GM18498 (cell line): ENCODE data around the gene EHMT1.

ENCODE experiments used
- ATAC-seq: cut with Tn5 transposase; IDR thresholded peaks from one replicate; pipeline ENCODE4 v1.9.1; 2021; ENCODE audit warnings: mild to moderate bottlenecking, moderate library complexity; ENCODE audit not compliant: unreplicated experiment

The EHMT1 gene

GRCh38 chr9:137817236-137818200 is 198.7 kb downstream of the EHMT1 start:
- no peak for ATAC-seq

GRCh38 chr9:137818286-137818685 is 199.5 kb downstream of the EHMT1 start:
- ATAC-seq: no peak

GRCh38 chr9:137820161-137820855 is 201.5 kb downstream of the EHMT1 start:
- ATAC-seq: no peak

GRCh38 chr9:137823986-137824771 is 205.4 kb downstream of the EHMT1 start:
- no peak for ATAC-seq

- no peak for ATAC-seq
Observed at GRCh38 chr9:137825324-137825989, 206.7 kb downstream of the EHMT1 start.

GRCh38 chr9:137827908-137828526 is 209.2 kb downstream of the EHMT1 start:
- ATAC-seq: no peak

- ATAC-seq: no peak
Observed at GRCh38 chr9:137828527-137829259, 209.9 kb downstream of the EHMT1 start.

- ATAC-seq: no peak
Observed at GRCh38 chr9:137829260-137829996, 210.6 kb downstream of the EHMT1 start.

- no peak for ATAC-seq
Observed at GRCh38 chr9:137832191-137832700, 213.4 kb downstream of the EHMT1 start.

- no peak for ATAC-seq
Observed at GRCh38 chr9:137832830-137833590, 214.2 kb downstream of the EHMT1 start.

GRCh38 chr9:137833721-137834613 is 215.2 kb downstream of the EHMT1 start:
- ATAC-seq: no peak

GRCh38 chr9:137834846-137835546 is 216.2 kb downstream of the EHMT1 start:
- no peak for ATAC-seq

- ATAC-seq: no peak
Observed at GRCh38 chr9:137836151-137836830, 217.5 kb downstream of the EHMT1 start.

- no peak for ATAC-seq
Observed at GRCh38 chr9:137836831-137837241, 218.0 kb downstream of the EHMT1 start.

- ATAC-seq: no peak
Observed at GRCh38 chr9:137837345-137838278, 218.8 kb downstream of the EHMT1 start.
